HL-60 (cell line): ENCODE results near the gene CD164L2.

Experiments
- GABPA ChIP-seq: IDR thresholded peaks from 2 replicates; pipeline ENCODE4 v1.6.1; 2012; ENCODE audit warnings: low read depth
- POLR2AphosphoS5 ChIP-seq: IDR thresholded peaks from 2 replicates; pipeline ENCODE4 v1.6.1; 2012; ENCODE audit warnings: low read depth
- SPI1 ChIP-seq: IDR thresholded peaks from 2 replicates; pipeline ENCODE4 v1.6.1; 2012; ENCODE audit warnings: low read depth, mild to moderate bottlenecking, borderline replicate concordance
- TF ChIP-seq, protein P1 (sequence below): IDR thresholded peaks from one replicate; pipeline ENCODE4 v1.5.1; 2011; ENCODE audit warnings: low read length, control low read depth, inconsistent platforms; ENCODE audit not compliant: insufficient read depth
- TF ChIP-seq, protein P2 (sequence below): IDR thresholded peaks from 2 replicates; pipeline ENCODE4 v1.6.1; 2012; ENCODE audit warnings: low read depth; ENCODE audit not compliant: insufficient replicate concordance

DNA sequence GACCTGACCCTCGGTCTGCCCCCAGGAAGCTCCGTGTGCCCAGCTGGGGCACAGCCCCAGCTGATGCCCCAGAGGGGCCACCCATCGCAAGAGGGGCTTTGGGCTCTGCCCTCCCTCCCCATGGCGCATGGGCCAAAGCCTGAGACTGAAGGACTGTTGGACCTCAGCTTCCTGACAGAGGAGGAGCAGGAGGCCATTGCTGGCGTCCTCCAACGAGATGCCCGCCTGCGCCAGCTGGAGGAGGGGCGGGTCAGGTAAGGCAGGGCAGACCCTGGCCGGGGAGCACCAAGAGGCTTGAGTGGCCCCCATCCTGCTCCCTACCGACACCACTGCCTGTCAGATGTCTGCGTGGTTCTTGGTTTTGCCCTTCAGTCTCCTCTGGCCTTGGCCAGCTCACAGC lies 37.9 kb downstream of the CD164L2 start:
- TF ChIP-seq GABPA (no peak), POLR2AphosphoS5 (no peak), SPI1 (no peak)
- TF ChIP-seq, protein P1, sequence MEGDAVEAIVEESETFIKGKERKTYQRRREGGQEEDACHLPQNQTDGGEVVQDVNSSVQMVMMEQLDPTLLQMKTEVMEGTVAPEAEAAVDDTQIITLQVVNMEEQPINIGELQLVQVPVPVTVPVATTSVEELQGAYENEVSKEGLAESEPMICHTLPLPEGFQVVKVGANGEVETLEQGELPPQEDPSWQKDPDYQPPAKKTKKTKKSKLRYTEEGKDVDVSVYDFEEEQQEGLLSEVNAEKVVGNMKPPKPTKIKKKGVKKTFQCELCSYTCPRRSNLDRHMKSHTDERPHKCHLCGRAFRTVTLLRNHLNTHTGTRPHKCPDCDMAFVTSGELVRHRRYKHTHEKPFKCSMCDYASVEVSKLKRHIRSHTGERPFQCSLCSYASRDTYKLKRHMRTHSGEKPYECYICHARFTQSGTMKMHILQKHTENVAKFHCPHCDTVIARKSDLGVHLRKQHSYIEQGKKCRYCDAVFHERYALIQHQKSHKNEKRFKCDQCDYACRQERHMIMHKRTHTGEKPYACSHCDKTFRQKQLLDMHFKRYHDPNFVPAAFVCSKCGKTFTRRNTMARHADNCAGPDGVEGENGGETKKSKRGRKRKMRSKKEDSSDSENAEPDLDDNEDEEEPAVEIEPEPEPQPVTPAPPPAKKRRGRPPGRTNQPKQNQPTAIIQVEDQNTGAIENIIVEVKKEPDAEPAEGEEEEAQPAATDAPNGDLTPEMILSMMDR: no peak
- TF ChIP-seq, protein P2, sequence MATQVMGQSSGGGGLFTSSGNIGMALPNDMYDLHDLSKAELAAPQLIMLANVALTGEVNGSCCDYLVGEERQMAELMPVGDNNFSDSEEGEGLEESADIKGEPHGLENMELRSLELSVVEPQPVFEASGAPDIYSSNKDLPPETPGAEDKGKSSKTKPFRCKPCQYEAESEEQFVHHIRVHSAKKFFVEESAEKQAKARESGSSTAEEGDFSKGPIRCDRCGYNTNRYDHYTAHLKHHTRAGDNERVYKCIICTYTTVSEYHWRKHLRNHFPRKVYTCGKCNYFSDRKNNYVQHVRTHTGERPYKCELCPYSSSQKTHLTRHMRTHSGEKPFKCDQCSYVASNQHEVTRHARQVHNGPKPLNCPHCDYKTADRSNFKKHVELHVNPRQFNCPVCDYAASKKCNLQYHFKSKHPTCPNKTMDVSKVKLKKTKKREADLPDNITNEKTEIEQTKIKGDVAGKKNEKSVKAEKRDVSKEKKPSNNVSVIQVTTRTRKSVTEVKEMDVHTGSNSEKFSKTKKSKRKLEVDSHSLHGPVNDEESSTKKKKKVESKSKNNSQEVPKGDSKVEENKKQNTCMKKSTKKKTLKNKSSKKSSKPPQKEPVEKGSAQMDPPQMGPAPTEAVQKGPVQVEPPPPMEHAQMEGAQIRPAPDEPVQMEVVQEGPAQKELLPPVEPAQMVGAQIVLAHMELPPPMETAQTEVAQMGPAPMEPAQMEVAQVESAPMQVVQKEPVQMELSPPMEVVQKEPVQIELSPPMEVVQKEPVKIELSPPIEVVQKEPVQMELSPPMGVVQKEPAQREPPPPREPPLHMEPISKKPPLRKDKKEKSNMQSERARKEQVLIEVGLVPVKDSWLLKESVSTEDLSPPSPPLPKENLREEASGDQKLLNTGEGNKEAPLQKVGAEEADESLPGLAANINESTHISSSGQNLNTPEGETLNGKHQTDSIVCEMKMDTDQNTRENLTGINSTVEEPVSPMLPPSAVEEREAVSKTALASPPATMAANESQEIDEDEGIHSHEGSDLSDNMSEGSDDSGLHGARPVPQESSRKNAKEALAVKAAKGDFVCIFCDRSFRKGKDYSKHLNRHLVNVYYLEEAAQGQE: no peak
